Thyroid gland (tissue), 4 donors: Measurements from ENCODE around the gene ST7.

Experiments
- POLR2A ChIP-seq, 2 donors: fragments of 450-650 bp; IDR thresholded peaks; one replicate each; pipeline ENCODE4 v1.6.1; 2017; ENCODE audit warnings: antibody characterized with exemption in 2 of 2, mild to moderate bottlenecking in 2 of 2, moderate library complexity in 1 of 2
- TF ChIP-seq, protein P1 (sequence below), 6 experiments: fragments of 200-600 bp in 3 of 6; fragments of 450-650 bp in 3 of 6; sonication (generic) in 3 of 6; IDR thresholded peaks; one replicate each; pipeline ENCODE4 v1.5.1; 2016 to 2019; ENCODE audit warnings: antibody characterized with exemption in 6 of 6, mild to moderate bottlenecking in 2 of 6, inconsistent platforms in 1 of 6, moderate library complexity in 1 of 6

GRCh38 chr7:117043108-117043825, 90.0 kb downstream of the ST7 start:
- TF ChIP-seq, protein P1, sequence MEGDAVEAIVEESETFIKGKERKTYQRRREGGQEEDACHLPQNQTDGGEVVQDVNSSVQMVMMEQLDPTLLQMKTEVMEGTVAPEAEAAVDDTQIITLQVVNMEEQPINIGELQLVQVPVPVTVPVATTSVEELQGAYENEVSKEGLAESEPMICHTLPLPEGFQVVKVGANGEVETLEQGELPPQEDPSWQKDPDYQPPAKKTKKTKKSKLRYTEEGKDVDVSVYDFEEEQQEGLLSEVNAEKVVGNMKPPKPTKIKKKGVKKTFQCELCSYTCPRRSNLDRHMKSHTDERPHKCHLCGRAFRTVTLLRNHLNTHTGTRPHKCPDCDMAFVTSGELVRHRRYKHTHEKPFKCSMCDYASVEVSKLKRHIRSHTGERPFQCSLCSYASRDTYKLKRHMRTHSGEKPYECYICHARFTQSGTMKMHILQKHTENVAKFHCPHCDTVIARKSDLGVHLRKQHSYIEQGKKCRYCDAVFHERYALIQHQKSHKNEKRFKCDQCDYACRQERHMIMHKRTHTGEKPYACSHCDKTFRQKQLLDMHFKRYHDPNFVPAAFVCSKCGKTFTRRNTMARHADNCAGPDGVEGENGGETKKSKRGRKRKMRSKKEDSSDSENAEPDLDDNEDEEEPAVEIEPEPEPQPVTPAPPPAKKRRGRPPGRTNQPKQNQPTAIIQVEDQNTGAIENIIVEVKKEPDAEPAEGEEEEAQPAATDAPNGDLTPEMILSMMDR (IDR thresholded peaks at IDR 0.05): no peak
- TF ChIP-seq POLR2A (IDR thresholded peaks at IDR 0.05): no peak
